ENCODE results near the gene LYZ. TPM values are rescaled to one million over a fixed set of nuclear protein-coding genes. Genes with fewer than 3 reads are reported as not detected.
A peak's percentile ranks its signal among the peaks of the same experiment; 100 is the strongest.

Gene LYZ
- polyA plus RNA-seq, 3 donors: 10,434 to 46,644 (median 13,865) TPM

DNA sequence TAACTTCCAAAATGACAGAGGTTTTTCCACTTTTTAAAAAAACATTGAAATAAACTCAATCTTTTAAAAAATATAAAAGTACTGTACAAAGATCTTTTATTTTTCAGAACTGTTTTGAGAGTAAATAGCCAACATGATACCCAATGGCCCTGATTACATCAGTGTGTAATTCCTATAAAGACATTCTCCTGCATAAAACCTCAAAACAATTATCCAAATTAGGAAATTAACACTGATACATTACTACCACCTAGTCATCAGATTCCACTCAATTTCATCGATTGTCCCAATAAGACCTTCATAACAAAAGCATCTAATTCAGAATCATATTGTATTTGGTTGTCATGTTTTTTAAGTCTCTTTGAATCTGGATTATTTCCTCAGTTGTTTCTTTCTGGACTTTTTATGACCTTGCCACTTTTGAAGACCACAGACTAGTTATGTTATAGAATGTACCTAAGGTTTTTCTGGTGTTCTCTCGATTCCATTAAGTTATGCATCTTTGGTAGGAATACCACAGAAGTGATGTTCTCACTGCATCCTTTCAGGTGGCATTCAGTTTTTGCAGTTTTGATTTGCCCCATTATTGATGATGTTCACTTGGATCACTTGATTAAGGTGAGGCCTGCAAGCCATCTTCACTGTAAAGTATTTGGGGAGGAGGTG, 7.3 kb downstream of the LYZ start:
- Histone ChIP-seq H3K27me3 (ENCODE audit: control insufficient read depth in 2 of 2, insufficient read depth in 2 of 2, low read length in 2 of 2) (no peaks in the 10 kb centered on the region), H3K27ac (ENCODE audit: low read depth in 1 of 2, low read length in 2 of 2) (peak overlapping the region in 1 of 2 donors; percentile 76), H3K9me3 (replicated peaks in 1 of 2; ENCODE audit: control insufficient read depth in 1 of 2, insufficient read depth in 1 of 2, low read length in 2 of 2) (no peaks in the 10 kb centered on the region), H2AFZ (ENCODE audit: insufficient read depth, low read depth, low read length, poor library complexity, severe bottlenecking) (no peak overlapping the region), H3K4me1 (ENCODE audit: control insufficient read depth in 1 of 2, insufficient read depth in 2 of 2, low read length in 2 of 2) (peaks cover 33 to 46% of the 10 kb centered on the region in 2 donors), H3K4me3 (replicated peaks in 1 of 3; ENCODE audit: low read depth in 2 of 3, low read length in 3 of 3) (no peak overlapping the region), H3K4me2 (replicated peaks; ENCODE audit: extremely low read depth, low read length, poor library complexity, severe bottlenecking) (no peak overlapping the region), H4K20me1 (ENCODE audit: insufficient read depth, low read length) (peaks cover 66% of the 10 kb centered on the region), H3K79me2 (ENCODE audit: insufficient read depth, low read length) (peaks cover 47% of the 10 kb centered on the region), H3K36me3 (replicated peaks in 1 of 2; ENCODE audit: control insufficient read depth in 1 of 2, insufficient read depth in 2 of 2, low read length in 2 of 2) (peaks cover 33 to 42% of the 10 kb centered on the region in 2 donors), H3K9ac (ENCODE audit: insufficient read depth, low read length, poor library complexity, severe bottlenecking) (no peak overlapping the region)
- Mint-ChIP-seq H3K9me3 (no peaks in the 10 kb centered on the region), H3K27me3 (ENCODE audit: low read depth in 3 of 3) (no peaks in the 10 kb centered on the region), H3K4me3 (no peak overlapping the region), H3K36me3 (peaks cover 22 to 39% of the 10 kb centered on the region in 2 donors), H3K4me1 (peaks cover 61% of the 10 kb centered on the region), H3K27ac (peak overlapping the region in 6 of 7 donors; percentile 7 to 69 (median 42))
- intact Hi-C loops (cut with micrococcal nuclease): loop anchor here (5.0 to 10.0 kb wide), 2 partner anchors 63 to 219 kb away; no protein-coding TSS in a partner anchor
- DNase-seq: no peak
- 29% methylated on average over 1 of the region's 2 CpGs for WGBS (ENCODE audit: insufficient coverage)
- TF ChIP-seq, protein P1, sequence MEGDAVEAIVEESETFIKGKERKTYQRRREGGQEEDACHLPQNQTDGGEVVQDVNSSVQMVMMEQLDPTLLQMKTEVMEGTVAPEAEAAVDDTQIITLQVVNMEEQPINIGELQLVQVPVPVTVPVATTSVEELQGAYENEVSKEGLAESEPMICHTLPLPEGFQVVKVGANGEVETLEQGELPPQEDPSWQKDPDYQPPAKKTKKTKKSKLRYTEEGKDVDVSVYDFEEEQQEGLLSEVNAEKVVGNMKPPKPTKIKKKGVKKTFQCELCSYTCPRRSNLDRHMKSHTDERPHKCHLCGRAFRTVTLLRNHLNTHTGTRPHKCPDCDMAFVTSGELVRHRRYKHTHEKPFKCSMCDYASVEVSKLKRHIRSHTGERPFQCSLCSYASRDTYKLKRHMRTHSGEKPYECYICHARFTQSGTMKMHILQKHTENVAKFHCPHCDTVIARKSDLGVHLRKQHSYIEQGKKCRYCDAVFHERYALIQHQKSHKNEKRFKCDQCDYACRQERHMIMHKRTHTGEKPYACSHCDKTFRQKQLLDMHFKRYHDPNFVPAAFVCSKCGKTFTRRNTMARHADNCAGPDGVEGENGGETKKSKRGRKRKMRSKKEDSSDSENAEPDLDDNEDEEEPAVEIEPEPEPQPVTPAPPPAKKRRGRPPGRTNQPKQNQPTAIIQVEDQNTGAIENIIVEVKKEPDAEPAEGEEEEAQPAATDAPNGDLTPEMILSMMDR (IDR thresholded peaks at IDR 0.05): no peak

DNA sequence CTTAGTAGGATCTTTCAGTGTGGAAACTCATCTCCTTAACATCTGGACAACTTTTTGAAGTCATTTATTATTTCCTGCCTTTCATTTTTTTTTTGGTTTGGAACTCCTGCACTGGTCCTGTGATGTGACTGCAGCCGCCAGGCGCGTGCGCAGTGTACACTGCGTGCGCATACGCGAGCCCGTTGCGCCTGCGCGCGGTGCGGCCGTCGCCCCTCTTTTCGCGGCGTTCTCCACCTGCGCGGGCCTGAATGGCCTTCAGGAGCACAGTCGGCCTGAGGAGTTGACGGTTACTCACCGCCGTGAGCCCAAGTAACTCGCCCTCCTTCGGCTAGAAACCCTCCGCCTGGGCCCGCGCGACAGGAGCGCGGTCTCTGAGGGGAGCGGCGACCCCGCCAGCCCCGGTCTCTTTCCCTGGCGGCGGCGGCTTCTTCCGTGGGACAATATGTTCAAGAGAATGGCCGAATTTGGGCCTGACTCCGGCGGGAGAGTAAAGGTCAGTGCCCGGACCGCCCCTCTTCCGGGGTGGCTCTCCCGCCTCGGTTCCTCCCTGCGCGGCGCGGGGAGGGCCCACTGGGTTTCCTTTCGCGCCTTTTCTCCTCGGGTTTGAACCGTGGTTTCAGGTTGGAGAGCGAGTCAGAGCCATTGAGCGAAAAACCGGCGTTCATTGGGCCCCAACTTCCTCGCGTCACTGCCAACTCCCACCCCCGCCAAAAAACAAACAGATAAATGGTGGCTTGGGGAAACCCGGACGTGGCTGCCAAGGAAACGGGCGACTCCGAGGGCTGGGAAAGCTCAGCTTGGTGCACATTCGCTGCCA, 11.6 kb downstream of the LYZ start, which contains the start of gene YEATS4:
TSS of gene YEATS4 (plus strand) at position 213 of the 817 bp plus-strand sequence. CDS start at position 443, 230 bp downstream.
- 0% methylated on average over 63 of the region's 70 CpGs for WGBS (ENCODE audit: insufficient coverage)
- H3K4me1 ChIP-seq (ENCODE audit: control insufficient read depth in 1 of 2, insufficient read depth in 2 of 2, low read length in 2 of 2): peaks cover 20 to 27% of the 10 kb centered on the region in 2 donors
- Mint-ChIP-seq H3K4me3 (peak within 1 kb of the TSS; percentile 81 to 86), H3K27me3 (ENCODE audit: low read depth in 3 of 3) (no peaks in the 10 kb centered on the region), H3K36me3 (peaks cover 4 to 9% of the 10 kb centered on the region in 2 donors), H3K27ac (peak within 1 kb of the TSS; percentile 74 to 91 (median 85)), H3K4me1 (peaks cover 40% of the 10 kb centered on the region), H3K9me3 (no peaks in the 10 kb centered on the region)
- peak within 1 kb of the TSS; percentile 96 for H2AFZ ChIP-seq (ENCODE audit: insufficient read depth, low read depth, low read length, poor library complexity, severe bottlenecking)
- no peaks in the 10 kb centered on the region for H3K9me3 ChIP-seq (replicated peaks in 1 of 2; ENCODE audit: control insufficient read depth in 1 of 2, insufficient read depth in 1 of 2, low read length in 2 of 2)
- peak within 1 kb of the TSS; percentile 79 to 88 (median 87) for H3K4me3 ChIP-seq (replicated peaks in 1 of 3; ENCODE audit: low read depth in 2 of 3, low read length in 3 of 3)
- no peaks in the 10 kb centered on the region for H3K27me3 ChIP-seq (ENCODE audit: control insufficient read depth in 2 of 2, insufficient read depth in 2 of 2, low read length in 2 of 2)
- TF ChIP-seq, protein P1 (IDR thresholded peaks at IDR 0.05): no peak
- peaks cover 12 to 17% of the 10 kb centered on the region in 2 donors for H3K36me3 ChIP-seq (replicated peaks in 1 of 2; ENCODE audit: control insufficient read depth in 1 of 2, insufficient read depth in 2 of 2, low read length in 2 of 2)
- H3K9ac ChIP-seq (ENCODE audit: insufficient read depth, low read length, poor library complexity, severe bottlenecking): peak within 1 kb of the TSS; percentile 83
- peaks cover 56% of the 10 kb centered on the region for H3K79me2 ChIP-seq (ENCODE audit: insufficient read depth, low read length)
- peaks cover 24% of the 10 kb centered on the region for H4K20me1 ChIP-seq (ENCODE audit: insufficient read depth, low read length)
- peak within 1 kb of the TSS; percentile 86 to 88 for H3K27ac ChIP-seq (ENCODE audit: low read depth in 1 of 2, low read length in 2 of 2)
- intact Hi-C loops (cut with micrococcal nuclease): loop anchor here (5.0 to 10.0 kb wide), 3 partner anchors 67 to 223 kb away; no protein-coding TSS in a partner anchor
- peak; percentile 73 to 83 (median 77) for DNase-seq
- peak within 1 kb of the TSS; percentile 86 for H3K4me2 ChIP-seq (replicated peaks; ENCODE audit: extremely low read depth, low read length, poor library complexity, severe bottlenecking)

Measured in CD14-positive monocyte (primary cell).